Upper lobe of left lung (tissue), 6 donors: Measurements from ENCODE around the gene TMEM150A. TPM values are rescaled to one million over a fixed set of nuclear protein-coding genes. Genes with fewer than 3 reads are reported as not detected.

ENCODE experiments used
- ATAC-seq, 2 donors: fragments of 200-7000 bp; cut with Tn5 transposase; one replicate each; pipeline ENCODE4 v1.9.1; 2022; ENCODE audit warnings: mild to moderate bottlenecking in 2 of 2, moderate library complexity in 2 of 2; ENCODE audit not compliant: low FRiP score in 2 of 2
- DNase-seq, 2 donors: peaks; one replicate each; pipeline ENCODE4 v3.0.0-alpha.2; 2019 to 2020
- H3K27ac ChIP-seq, 4 donors: fragments of 200-600 bp; sonication (generic); one replicate each; pipeline ENCODE4 v1.5.1; 2016 to 2019
- H3K27me3 ChIP-seq, 4 donors: fragments of 200-600 bp; sonication (generic); one replicate each; pipeline ENCODE4 v1.5.1; 2017 to 2019
- H3K36me3 ChIP-seq, 4 donors: fragments of 200-600 bp; sonication (generic); one replicate each; pipeline ENCODE4 v1.5.1; 2016 to 2019
- H3K4me1 ChIP-seq, 4 donors: fragments of 200-600 bp; sonication (generic); one replicate each; pipeline ENCODE4 v1.5.1; 2018 to 2019
- H3K4me3 ChIP-seq, 4 donors: fragments of 200-600 bp; sonication (generic); one replicate each; pipeline ENCODE4 v1.5.1; 2017 to 2019; ENCODE audit warnings: mild to moderate bottlenecking in 2 of 4, moderate library complexity in 1 of 4
- H3K9me3 ChIP-seq, 4 donors: fragments of 200-600 bp; sonication (generic); one replicate each; pipeline ENCODE4 v1.5.1; 2018 to 2019
- CTCF ChIP-seq, 6 experiments: fragments of 450-650 bp in 4 of 6; fragments of 200-600 bp in 2 of 6; sonication (generic) in 2 of 6; IDR thresholded peaks; one replicate each; pipeline ENCODE4 v1.5.1; 2016 to 2019; ENCODE audit warnings: antibody characterized with exemption in 6 of 6
- EP300 ChIP-seq, 4 donors: sonication (generic); formaldehyde crosslinking; IDR thresholded peaks; one replicate each; pipeline ENCODE4 v1.5.1; 2017; ENCODE audit warnings: antibody characterized with exemption in 4 of 4, control low read depth in 2 of 4
- POLR2A ChIP-seq, 4 donors: fragments of 450-650 bp; IDR thresholded peaks; one replicate each; pipeline ENCODE4 v1.5.1; 2016 to 2017; ENCODE audit warnings: antibody characterized with exemption in 4 of 4, mild to moderate bottlenecking in 2 of 4
- POLR2AphosphoS5 ChIP-seq, 2 donors: sonication (generic); formaldehyde crosslinking; IDR thresholded peaks; one replicate each; pipeline ENCODE4 v1.5.1; 2017; ENCODE audit warnings: antibody characterized with exemption in 2 of 2
- WGBS, 2 donors: methylation state at CpG; one replicate each; pipeline ENCODE4 v1.1.5; 2017 to 2018; 5-methylcytosine and 5-hydroxymethylcytosine counted together
- total RNA-seq, 6 donors: library from RNA; depleted of rRNA in 4 of 6; stranded (reverse); fragments of >200 nt in 4 of 6; gene quantifications; one replicate each; pipeline versions ENCODE4 v1.1.0 to v1.2.1, GENCODE V29; 2016 to 2021
- donor health status: DM: no; HTN: no; CAD: no; lungs with moderate emphysema.
- donor health status: DM: no; HTN: yes; CAD: no; lungs with severe emphysema.

The TMEM150A gene
- total RNA-seq, 6 donors from 2014 or later, result 18.9 to 45.8 (median 32.0) TPM

- peak overlapping the region; percentile 89 to 97 (median 96) for H3K27ac ChIP-seq
- WGBS, 2 donors, result 22 to 38% methylated on average over 7 of the region's 7 CpGs
- peaks cover 79 to 84% (median 83%) of the 10 kb centered on the region in 4 donors for H3K4me1 ChIP-seq
- TF ChIP-seq POLR2AphosphoS5 (IDR thresholded peaks at IDR 0.05) (peak; percentile 43 to 80), EP300 (IDR thresholded peaks at IDR 0.05) (peak in 2 of 4 donors; percentile 51 to 55), POLR2A (IDR thresholded peaks at IDR 0.05) (peak in 1 of 4 donors; percentile 39), CTCF (IDR thresholded peaks at IDR 0.05) (no peak)
- H3K4me3 ChIP-seq, result peak overlapping the region in 1 of 4 donors; percentile 11
- H3K9me3 ChIP-seq, result no peaks in the 10 kb centered on the region
- DNase-seq (peak in 1 of 2 donors; percentile 79), ATAC-seq (peak; percentile 51 to 80)
- peaks cover 0 to 7% (median 0%) of the 10 kb centered on the region in 4 donors for H3K36me3 ChIP-seq
- H3K27me3 ChIP-seq, result no peaks in the 10 kb centered on the region
Measured at GRCh38 chr2:85589982-85590791, 12.3 kb downstream of the TMEM150A start.

- H3K27me3 ChIP-seq, result no peaks in the 10 kb centered on the region
- ATAC-seq (no peak), DNase-seq (no peak)
- peak overlapping the region; percentile 89 to 97 (median 96) for H3K27ac ChIP-seq
- H3K36me3 ChIP-seq, result peaks cover 0 to 7% (median 0%) of the 10 kb centered on the region in 4 donors
- H3K4me1 ChIP-seq, result peaks cover 74 to 85% (median 84%) of the 10 kb centered on the region in 4 donors
- TF ChIP-seq EP300 (IDR thresholded peaks at IDR 0.05) (no peak), CTCF (IDR thresholded peaks at IDR 0.05) (no peak), POLR2A (IDR thresholded peaks at IDR 0.05) (no peak), POLR2AphosphoS5 (IDR thresholded peaks at IDR 0.05) (no peak)
- H3K4me3 ChIP-seq, result no peak overlapping the region
- 77 to 78% methylated on average over 4 of the region's 4 CpGs for WGBS, 2 donors
- H3K9me3 ChIP-seq, result no peaks in the 10 kb centered on the region
Measured at GRCh38 chr2:85589181-85589580, 13.3 kb downstream of the TMEM150A start.

GRCh38 chr2:85588645-85589044, 13.9 kb downstream of the TMEM150A start:
- H3K27me3 ChIP-seq, result no peaks in the 10 kb centered on the region
- H3K36me3 ChIP-seq, result peaks cover 0 to 7% (median 0%) of the 10 kb centered on the region in 4 donors
- H3K4me1 ChIP-seq, result peaks cover 77 to 87% (median 85%) of the 10 kb centered on the region in 4 donors
- H3K4me3 ChIP-seq, result no peak overlapping the region
- no peaks in the 10 kb centered on the region for H3K9me3 ChIP-seq
- 61 to 80% methylated on average over 4 of the region's 4 CpGs for WGBS, 2 donors
- ATAC-seq, result no peak
- TF ChIP-seq POLR2A (IDR thresholded peaks at IDR 0.05), result no peak
- TF ChIP-seq POLR2AphosphoS5 (IDR thresholded peaks at IDR 0.05), result no peak
- TF ChIP-seq CTCF (IDR thresholded peaks at IDR 0.05), result no peak
- no peak for TF ChIP-seq EP300 (IDR thresholded peaks at IDR 0.05)
- H3K27ac ChIP-seq, result peak overlapping the region; percentile 89 to 97 (median 96)
- no peak for DNase-seq

GRCh38 chr2:85588236-85588635, 14.3 kb downstream of the TMEM150A start:
- 40 to 46% methylated on average over 4 of the region's 4 CpGs for WGBS, 2 donors
- Histone ChIP-seq H3K27ac (peak overlapping the region; percentile 89 to 97 (median 96)), H3K4me1 (peaks cover 81 to 90% (median 89%) of the 10 kb centered on the region in 4 donors), H3K9me3 (no peaks in the 10 kb centered on the region), H3K27me3 (no peaks in the 10 kb centered on the region), H3K36me3 (peaks cover 0 to 8% (median 0%) of the 10 kb centered on the region in 4 donors), H3K4me3 (no peak overlapping the region)
- no peak for DNase-seq
- no peak for ATAC-seq
- TF ChIP-seq POLR2A (IDR thresholded peaks at IDR 0.05) (no peak), EP300 (IDR thresholded peaks at IDR 0.05) (no peak), POLR2AphosphoS5 (IDR thresholded peaks at IDR 0.05) (no peak), CTCF (IDR thresholded peaks at IDR 0.05) (no peak)
